Heart left ventricle (tissue), 13 donors: Measurements from ENCODE around the gene ACIN1.

Experiments used
- POLR2A ChIP-seq, 2 donors: fragments of 450-650 bp; IDR thresholded peaks; one replicate each; pipeline ENCODE4 v1.6.1; 2017; ENCODE audit warnings: antibody characterized with exemption in 2 of 2, mild to moderate bottlenecking in 2 of 2, moderate library complexity in 2 of 2
- TF ChIP-seq, protein P1 (sequence below), 12 donors: fragments of 200-600 bp; sonication (generic) in 4 of 12; IDR thresholded peaks; one replicate each; pipeline versions ENCODE4 v1.5.0 to v1.8.0; 2018 to 2022; ENCODE audit warnings: antibody characterized with exemption in 12 of 12, mild to moderate bottlenecking in 5 of 12
- donor health status: ischemic (EF 13 %, LVEDD 7.1; RV severe dilation, severe dysfunction).
- donor health status: DM: no; HTN: yes; CAD: no.
- donor health status: DM: no; HTN: no; CAD: no.
- donor health status: ischemic (EF 25% LVEDD 6.9; RV normal size, moderate dysfunction).
- donor health status: ischemic (EF 25% LVEDD 5.7; RV mildly dilated, moderate dysfunction).
- donor health status: ischemic (EF 35%, LVEDD 5.7; RV mildly dilated, moderate dysfunction).
- donor health status: nonischemic (EF 11% LVEDD 7.7; RV severe dilation, severe dysfunction).
- donor health status: DM: yes; HTN: yes; CAD: no.
- donor health status: PGD.
- donor health status: ischemic (EF 29% LVEDD 5.4; RV normal size, mild dysfunction).
- donor health status: nonischemic (EF 23%, LVEDD 6.1; RV moderate dilation, normal function).

DNA sequence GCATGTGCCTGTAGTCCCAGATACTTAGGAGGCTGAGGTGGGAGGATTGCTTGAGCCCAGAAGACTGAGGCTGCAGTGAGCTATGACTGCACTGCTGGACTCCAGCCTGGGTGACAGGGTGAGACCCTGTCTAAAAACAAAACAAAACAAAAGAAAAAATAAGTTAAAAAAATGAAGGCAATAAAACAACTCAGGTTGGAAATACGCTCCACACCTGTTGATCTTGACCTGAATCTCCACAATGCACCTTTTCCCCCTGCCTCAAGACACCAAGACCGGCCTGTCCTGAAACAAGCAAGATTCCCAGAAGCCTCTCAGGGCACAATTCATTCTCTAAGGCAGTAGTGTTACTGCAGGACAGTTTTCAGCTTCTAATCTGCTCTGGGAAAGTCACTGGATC is 44.9 kb upstream of the ACIN1 start:
- TF ChIP-seq POLR2A (IDR thresholded peaks at IDR 0.05), result no peak
- TF ChIP-seq, protein P1, sequence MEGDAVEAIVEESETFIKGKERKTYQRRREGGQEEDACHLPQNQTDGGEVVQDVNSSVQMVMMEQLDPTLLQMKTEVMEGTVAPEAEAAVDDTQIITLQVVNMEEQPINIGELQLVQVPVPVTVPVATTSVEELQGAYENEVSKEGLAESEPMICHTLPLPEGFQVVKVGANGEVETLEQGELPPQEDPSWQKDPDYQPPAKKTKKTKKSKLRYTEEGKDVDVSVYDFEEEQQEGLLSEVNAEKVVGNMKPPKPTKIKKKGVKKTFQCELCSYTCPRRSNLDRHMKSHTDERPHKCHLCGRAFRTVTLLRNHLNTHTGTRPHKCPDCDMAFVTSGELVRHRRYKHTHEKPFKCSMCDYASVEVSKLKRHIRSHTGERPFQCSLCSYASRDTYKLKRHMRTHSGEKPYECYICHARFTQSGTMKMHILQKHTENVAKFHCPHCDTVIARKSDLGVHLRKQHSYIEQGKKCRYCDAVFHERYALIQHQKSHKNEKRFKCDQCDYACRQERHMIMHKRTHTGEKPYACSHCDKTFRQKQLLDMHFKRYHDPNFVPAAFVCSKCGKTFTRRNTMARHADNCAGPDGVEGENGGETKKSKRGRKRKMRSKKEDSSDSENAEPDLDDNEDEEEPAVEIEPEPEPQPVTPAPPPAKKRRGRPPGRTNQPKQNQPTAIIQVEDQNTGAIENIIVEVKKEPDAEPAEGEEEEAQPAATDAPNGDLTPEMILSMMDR (IDR thresholded peaks at IDR 0.05), result no peak
